Neural progenitor cell (in vitro differentiated cells): Measurements from ENCODE around the gene PEX14. TPM values are rescaled to one million over a fixed set of nuclear protein-coding genes. Genes with fewer than 3 reads are reported as not detected.
"Not testable (repeated sequence)": the region's sequence is repeated elsewhere in the genome, so short reads cannot be mapped to it uniquely, and the experiment has no call there.

Experiments used
- DNase-seq: peaks from one replicate; pipeline ENCODE4 v3.0.0-alpha.2; 2016; ENCODE audit warnings: low spot score
- H2AFZ ChIP-seq: fragments of 200-600 bp; sonication (generic); replicated peaks from 2 replicates; pipeline ENCODE4 v1.6.1; 2016; ENCODE audit warnings: antibody characterized with exemption
- H3F3A ChIP-seq: fragments of 200-600 bp; sonication (generic); 2 replicates; pipeline ENCODE4 v1.6.1; 2016; ENCODE audit warnings: antibody characterized with exemption, low read depth
- H3K27ac ChIP-seq: fragments of 200-600 bp; sonication (generic); 2 replicates; pipeline ENCODE4 v1.5.1; 2016; ENCODE audit warnings: mild to moderate bottlenecking
- H3K27me3 ChIP-seq: fragments of 200-600 bp; sonication (generic); 2 replicates; pipeline ENCODE4 v1.6.1; 2016; ENCODE audit warnings: mild to moderate bottlenecking, moderate library complexity
- H3K36me3 ChIP-seq: fragments of 200-600 bp; sonication (generic); 2 replicates; pipeline ENCODE4 v1.5.1; 2016
- H3K4me1 ChIP-seq: fragments of 200-600 bp; sonication (generic); 2 replicates; pipeline ENCODE4 v1.6.1; 2016; ENCODE audit warnings: mixed run types
- H3K4me2 ChIP-seq: fragments of 200-600 bp; sonication (generic); 2 replicates; pipeline ENCODE4 v1.6.1; 2016
- H3K4me3 ChIP-seq: fragments of 200-600 bp; sonication (generic); 2 replicates; pipeline ENCODE4 v1.5.1; 2016
- H3K79me2 ChIP-seq: fragments of 200-600 bp; sonication (generic); 2 replicates; pipeline ENCODE4 v1.6.1; 2016; ENCODE audit warnings: low read depth
- H3K9ac ChIP-seq: fragments of 200-600 bp; sonication (generic); 2 replicates; pipeline ENCODE4 v1.6.1; 2016
- H3K9me3 ChIP-seq: fragments of 200-600 bp; sonication (generic); 2 replicates; pipeline ENCODE4 v1.5.1; 2016; ENCODE audit warnings: low read depth
- H4K20me1 ChIP-seq: fragments of 200-600 bp; sonication (generic); 2 replicates; pipeline ENCODE4 v1.6.1; 2016; ENCODE audit warnings: low read depth
- H3K27ac Mint-ChIP-seq: 3 replicates; pipeline ENCODE4 v1.8.0; 2021; ENCODE audit warnings: mixed read lengths
- H3K27me3 Mint-ChIP-seq: 2 replicates; pipeline ENCODE4 v1.8.0; 2022; ENCODE audit warnings: low read depth, mild to moderate bottlenecking, inconsistent platforms, moderate library complexity, mixed read lengths; ENCODE audit not compliant: insufficient read depth
- H3K36me3 Mint-ChIP-seq: 3 replicates; pipeline ENCODE4 v1.8.0; 2021; ENCODE audit warnings: mixed read lengths
- H3K4me1 Mint-ChIP-seq: 3 replicates; pipeline ENCODE4 v1.8.0; 2021; ENCODE audit warnings: mixed read lengths
- H3K4me3 Mint-ChIP-seq: 3 replicates; pipeline ENCODE4 v1.8.0; 2021; ENCODE audit warnings: mild to moderate bottlenecking, moderate library complexity, mixed read lengths
- H3K9me3 Mint-ChIP-seq: 3 replicates; pipeline ENCODE4 v1.8.0; 2020; ENCODE audit warnings: mixed read lengths
- CTCF ChIP-seq: fragments of 200-600 bp; sonication (generic); IDR thresholded peaks from 2 replicates; pipeline ENCODE4 v1.5.1; 2017; ENCODE audit warnings: antibody characterized with exemption, mild to moderate bottlenecking
- EZH2 ChIP-seq: fragments of 200-600 bp; sonication (generic); IDR thresholded peaks from 2 replicates; pipeline ENCODE4 v1.6.1; 2017; ENCODE audit warnings: antibody characterized with exemption, mild to moderate bottlenecking, moderate library complexity
- EZH2phosphoT487 ChIP-seq: fragments of 200-600 bp; sonication (generic); IDR thresholded peaks from 2 replicates; pipeline ENCODE4 v1.6.1; 2017; ENCODE audit warnings: antibody characterized with exemption
- total RNA-seq: library from RNA; depleted of rRNA; stranded (reverse); fragments of >200 nt; gene quantifications from 2 replicates; pipeline ENCODE4 v1.2.3, GENCODE V29; 2015; ENCODE audit warnings: low replicate concordance

PEX14 gene
- total RNA-seq, 1 donor from 2014 or later: 9.3 TPM

GRCh38 chr1:10502206-10502605 is 27.5 kb downstream of the PEX14 start:
- no peak overlapping the region for H3K27ac ChIP-seq
- H3K4me2 ChIP-seq: no peak overlapping the region
- H3K9me3 Mint-ChIP-seq: no peaks in the 10 kb centered on the region
- no peak for TF ChIP-seq CTCF
- no peak for TF ChIP-seq EZH2
- no peak for TF ChIP-seq EZH2phosphoT487
- H4K20me1 ChIP-seq: peaks cover 46% of the 10 kb centered on the region
- no peaks in the 10 kb centered on the region for H3K36me3 ChIP-seq
- peaks cover 4% of the 10 kb centered on the region for H3K4me1 ChIP-seq
- peaks cover 72% of the 10 kb centered on the region for H3K79me2 ChIP-seq
- peaks cover 2% of the 10 kb centered on the region for H3K27me3 Mint-ChIP-seq
- H3K4me3 ChIP-seq: no peak overlapping the region
- peaks cover 2% of the 10 kb centered on the region for H3K36me3 Mint-ChIP-seq
- DNase-seq: no peak
- H3F3A ChIP-seq: peaks cover 9% of the 10 kb centered on the region
- H3K9me3 ChIP-seq: no peaks in the 10 kb centered on the region
- H3K4me3 Mint-ChIP-seq: no peak overlapping the region
- no peak overlapping the region for H3K9ac ChIP-seq
- no peaks in the 10 kb centered on the region for H3K27me3 ChIP-seq
- peaks cover 25% of the 10 kb centered on the region for H3K4me1 Mint-ChIP-seq
- H3K27ac Mint-ChIP-seq: no peak overlapping the region
- H2AFZ ChIP-seq: no peak overlapping the region

- H3K4me3 Mint-ChIP-seq: no peak overlapping the region
- H3K4me3 ChIP-seq: no peak overlapping the region
- H3K79me2 ChIP-seq: peaks cover 70% of the 10 kb centered on the region
- H3K36me3 Mint-ChIP-seq: peaks cover 3% of the 10 kb centered on the region
- H4K20me1 ChIP-seq: peaks cover 60% of the 10 kb centered on the region
- no peaks in the 10 kb centered on the region for H3K9me3 ChIP-seq
- H3K27me3 Mint-ChIP-seq: peaks cover 2% of the 10 kb centered on the region
- no peaks in the 10 kb centered on the region for H3K36me3 ChIP-seq
- no peak for DNase-seq
- H3K4me2 ChIP-seq: no peak overlapping the region
- peaks cover 41% of the 10 kb centered on the region for H3K4me1 Mint-ChIP-seq
- H3K27me3 ChIP-seq: no peaks in the 10 kb centered on the region
- no peak overlapping the region for H2AFZ ChIP-seq
- peaks cover 22% of the 10 kb centered on the region for H3F3A ChIP-seq
- TF ChIP-seq EZH2 (no peak), CTCF (no peak), EZH2phosphoT487 (no peak)
- no peaks in the 10 kb centered on the region for H3K9me3 Mint-ChIP-seq
- no peak overlapping the region for H3K27ac Mint-ChIP-seq
- peaks cover 12% of the 10 kb centered on the region for H3K4me1 ChIP-seq
- no peak overlapping the region for H3K27ac ChIP-seq
- no peak overlapping the region for H3K9ac ChIP-seq
Observed at GRCh38 chr1:10504249-10504648, 29.5 kb downstream of the PEX14 start.

GRCh38 chr1:10506046-10506676 is 31.4 kb downstream of the PEX14 start:
- not testable (repeated sequence) for H3K9me3 Mint-ChIP-seq, H3K9ac ChIP-seq, H3K36me3 ChIP-seq, H3K4me3 ChIP-seq, H3K36me3 Mint-ChIP-seq, H3K27me3 ChIP-seq, H3K27ac ChIP-seq, DNase-seq, H3K4me2 ChIP-seq, H2AFZ ChIP-seq, H3K9me3 ChIP-seq, H3K27me3 Mint-ChIP-seq, H3K4me3 Mint-ChIP-seq
- H3K4me1 ChIP-seq: peaks cover 22% of the 10 kb centered on the region
- peaks cover 58% of the 10 kb centered on the region for H3K4me1 Mint-ChIP-seq
- H4K20me1 ChIP-seq: peaks cover 72% of the 10 kb centered on the region
- H3F3A ChIP-seq: peaks cover 22% of the 10 kb centered on the region
- H3K79me2 ChIP-seq: peaks cover 72% of the 10 kb centered on the region
- peak overlapping the region; percentile 81 for H3K27ac Mint-ChIP-seq

GRCh38 chr1:10506677-10507047 is 31.9 kb downstream of the PEX14 start:
- Mint-ChIP-seq H3K36me3 (peaks cover 4% of the 10 kb centered on the region), H3K27ac (no peak overlapping the region), H3K4me1 (peaks cover 63% of the 10 kb centered on the region), H3K9me3 (no peaks in the 10 kb centered on the region), H3K27me3 (peaks cover 7% of the 10 kb centered on the region), H3K4me3 (no peak overlapping the region)
- Histone ChIP-seq H3K9me3 (no peaks in the 10 kb centered on the region), H3K4me3 (no peak overlapping the region), H3K9ac (no peak overlapping the region), H3K27me3 (no peaks in the 10 kb centered on the region), H3K4me2 (no peak overlapping the region), H3K79me2 (peaks cover 75% of the 10 kb centered on the region), H3K4me1 (peaks cover 22% of the 10 kb centered on the region), H4K20me1 (peaks cover 72% of the 10 kb centered on the region), H3K27ac (no peak overlapping the region), H3K36me3 (no peaks in the 10 kb centered on the region), H3F3A (peaks cover 22% of the 10 kb centered on the region), H2AFZ (no peak overlapping the region)
- TF ChIP-seq EZH2: no peak
- no peak for TF ChIP-seq CTCF
- DNase-seq: no peak
